Stimulated activated CD4-positive, alpha-beta T cell treated with anti-CD3 and anti-CD28 coated beads, TNF-alpha, amount 100 ng/mL, for 1 hour (primary cell): Measurements from ENCODE around the gene CTNNA2.

Experiments
- DNase-seq, 3 donors: peaks; one replicate each; pipeline ENCODE4 v3.0.0-alpha.2; 2020; ENCODE audit warnings: low read depth in 3 of 3, low spot score in 1 of 3

The CTNNA2 gene

GRCh38 chr2:79700651-79701050, 187.8 kb downstream of the CTNNA2 start:
- DNase-seq = no peak

GRCh38 chr2:79702905-79703304, 190.1 kb downstream of the CTNNA2 start:
- DNase-seq = no peak

GRCh38 chr2:79711098-79711497, 198.2 kb downstream of the CTNNA2 start:
- DNase-seq = no peak

GRCh38 chr2:79713131-79713785, 200.4 kb downstream of the CTNNA2 start:
- no peak for DNase-seq

GRCh38 chr2:79714283-79714682, 201.4 kb downstream of the CTNNA2 start:
- DNase-seq = no peak

- DNase-seq = no peak
Measured at GRCh38 chr2:79715338-79715737, 202.5 kb downstream of the CTNNA2 start.

GRCh38 chr2:79716266-79716665, 203.4 kb downstream of the CTNNA2 start:
- no peak for DNase-seq

- DNase-seq = no peak
Measured at GRCh38 chr2:79717364-79718007, 204.6 kb downstream of the CTNNA2 start.

- DNase-seq = no peak
Measured at GRCh38 chr2:79721061-79721460, 208.2 kb downstream of the CTNNA2 start.

GRCh38 chr2:79721966-79722365, 209.1 kb downstream of the CTNNA2 start:
- no peak for DNase-seq

GRCh38 chr2:79723830-79724229, 211.0 kb downstream of the CTNNA2 start:
- no peak for DNase-seq

GRCh38 chr2:79729532-79729931, 216.7 kb downstream of the CTNNA2 start:
- no peak for DNase-seq

- no peak for DNase-seq
Measured at GRCh38 chr2:79734518-79734917, 221.7 kb downstream of the CTNNA2 start.

GRCh38 chr2:79740879-79741443, 228.1 kb downstream of the CTNNA2 start:
- DNase-seq = no peak

GRCh38 chr2:79750321-79750720, 237.5 kb downstream of the CTNNA2 start:
- DNase-seq = no peak

- DNase-seq = no peak
Measured at GRCh38 chr2:79757526-79757925, 244.7 kb downstream of the CTNNA2 start.

GRCh38 chr2:79758042-79758441, 245.2 kb downstream of the CTNNA2 start:
- no peak for DNase-seq

- DNase-seq = no peak
Measured at GRCh38 chr2:79758749-79759282, 246.0 kb downstream of the CTNNA2 start.

GRCh38 chr2:79770926-79771325, 258.1 kb downstream of the CTNNA2 start:
- no peak for DNase-seq

- DNase-seq = no peak
Measured at GRCh38 chr2:79771493-79771892, 258.6 kb downstream of the CTNNA2 start.

GRCh38 chr2:79774016-79774415, 261.2 kb downstream of the CTNNA2 start:
- no peak for DNase-seq

- no peak for DNase-seq
Measured at GRCh38 chr2:79776461-79776860, 263.6 kb downstream of the CTNNA2 start.
